BJ (cell line): ENCODE results near the gene MKNK1. TPM values are rescaled to one million over a fixed set of nuclear protein-coding genes. Genes with fewer than 3 reads are reported as not detected.

Source experiments
- CTCF ChIA-PET: fragments of 350-600 bp; formaldehyde crosslinking; extraction: SDS; loops from one replicate; lab custom pipeline; 2021; ENCODE audit warnings: antibody characterized with exemption, inconsistent platforms; lab: Yijun Ruan, JAX
- POLR2A ChIA-PET: fragments of 300-600 bp; sonication (Branson Sonifier 250); formaldehyde crosslinking; extraction: SDS; loops from one replicate; lab custom pipeline; 2021; ENCODE audit warnings: antibody characterized with exemption; lab: Charles Lee
- DNase-seq: peaks from one replicate; pipeline ENCODE4 v3.0.0-alpha.2; 2011; ENCODE audit warnings: low read depth
- H3K27me3 ChIP-seq: 2 replicates; pipeline ENCODE4 v1.6.0; 2011; ENCODE audit warnings: low read length; ENCODE audit not compliant: control insufficient read depth, insufficient read depth
- H3K36me3 ChIP-seq: 2 replicates; pipeline ENCODE4 v1.5.1; 2011; ENCODE audit warnings: low read length; ENCODE audit not compliant: control insufficient read depth, insufficient read depth
- H3K4me3 ChIP-seq: 2 replicates; pipeline ENCODE4 v1.5.1; 2011; ENCODE audit warnings: low read depth, mild to moderate bottlenecking, control low read depth, low read length
- polyA plus RNA-seq: library from polyadenylated mRNA; depleted of rRNA; stranded (reverse); fragments of >200 nt; gene quantifications from 2 replicates; pipeline ENCODE4 v1.2.3, GENCODE V29; 2011
- TF ChIP-seq, protein P1 (sequence below): IDR thresholded peaks from 2 replicates; pipeline ENCODE4 v1.5.1; 2011; ENCODE audit warnings: low read depth, mild to moderate bottlenecking, control low read depth, inconsistent platforms, low read length, moderate library complexity; ENCODE audit not compliant: insufficient read depth

Gene MKNK1
- polyA plus RNA-seq, 1 experiment: 30.1 TPM

DNA sequence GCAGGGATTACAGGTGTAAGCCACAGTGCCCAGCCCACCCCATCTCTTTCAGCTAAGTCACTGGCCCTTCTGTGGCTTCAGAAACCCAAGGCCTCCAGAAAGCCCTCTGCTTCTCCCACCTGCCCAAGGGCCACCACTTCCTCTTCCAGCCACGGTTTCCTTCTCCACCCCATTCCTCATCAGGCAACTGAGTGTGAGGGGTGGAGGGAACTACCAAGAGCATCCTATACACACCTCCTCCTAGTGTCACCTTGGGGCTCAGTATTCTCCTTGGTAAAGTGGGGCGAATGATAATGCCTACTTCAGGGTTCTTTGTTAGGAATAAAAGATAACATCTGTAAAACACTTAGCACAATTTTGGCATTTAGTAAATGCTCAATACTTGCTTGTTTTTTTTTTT lies 82.7 kb downstream of the MKNK1 start:
- no peaks in the 10 kb centered on the region for H3K36me3 ChIP-seq
- no peak overlapping the region for H3K4me3 ChIP-seq
- DNase-seq: no peak
- H3K27me3 ChIP-seq: peaks cover 16% of the 10 kb centered on the region
- TF ChIP-seq, protein P1, sequence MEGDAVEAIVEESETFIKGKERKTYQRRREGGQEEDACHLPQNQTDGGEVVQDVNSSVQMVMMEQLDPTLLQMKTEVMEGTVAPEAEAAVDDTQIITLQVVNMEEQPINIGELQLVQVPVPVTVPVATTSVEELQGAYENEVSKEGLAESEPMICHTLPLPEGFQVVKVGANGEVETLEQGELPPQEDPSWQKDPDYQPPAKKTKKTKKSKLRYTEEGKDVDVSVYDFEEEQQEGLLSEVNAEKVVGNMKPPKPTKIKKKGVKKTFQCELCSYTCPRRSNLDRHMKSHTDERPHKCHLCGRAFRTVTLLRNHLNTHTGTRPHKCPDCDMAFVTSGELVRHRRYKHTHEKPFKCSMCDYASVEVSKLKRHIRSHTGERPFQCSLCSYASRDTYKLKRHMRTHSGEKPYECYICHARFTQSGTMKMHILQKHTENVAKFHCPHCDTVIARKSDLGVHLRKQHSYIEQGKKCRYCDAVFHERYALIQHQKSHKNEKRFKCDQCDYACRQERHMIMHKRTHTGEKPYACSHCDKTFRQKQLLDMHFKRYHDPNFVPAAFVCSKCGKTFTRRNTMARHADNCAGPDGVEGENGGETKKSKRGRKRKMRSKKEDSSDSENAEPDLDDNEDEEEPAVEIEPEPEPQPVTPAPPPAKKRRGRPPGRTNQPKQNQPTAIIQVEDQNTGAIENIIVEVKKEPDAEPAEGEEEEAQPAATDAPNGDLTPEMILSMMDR: no peak
- POLR2A ChIA-PET: no interaction called here
- CTCF ChIA-PET: interaction anchor here (1.3 to 4.2 kb wide), 6 partner anchors 12 to 79 kb away, joined by 4 to 33 read pairs (median 6); a partner anchor contains a TSS

DNA sequence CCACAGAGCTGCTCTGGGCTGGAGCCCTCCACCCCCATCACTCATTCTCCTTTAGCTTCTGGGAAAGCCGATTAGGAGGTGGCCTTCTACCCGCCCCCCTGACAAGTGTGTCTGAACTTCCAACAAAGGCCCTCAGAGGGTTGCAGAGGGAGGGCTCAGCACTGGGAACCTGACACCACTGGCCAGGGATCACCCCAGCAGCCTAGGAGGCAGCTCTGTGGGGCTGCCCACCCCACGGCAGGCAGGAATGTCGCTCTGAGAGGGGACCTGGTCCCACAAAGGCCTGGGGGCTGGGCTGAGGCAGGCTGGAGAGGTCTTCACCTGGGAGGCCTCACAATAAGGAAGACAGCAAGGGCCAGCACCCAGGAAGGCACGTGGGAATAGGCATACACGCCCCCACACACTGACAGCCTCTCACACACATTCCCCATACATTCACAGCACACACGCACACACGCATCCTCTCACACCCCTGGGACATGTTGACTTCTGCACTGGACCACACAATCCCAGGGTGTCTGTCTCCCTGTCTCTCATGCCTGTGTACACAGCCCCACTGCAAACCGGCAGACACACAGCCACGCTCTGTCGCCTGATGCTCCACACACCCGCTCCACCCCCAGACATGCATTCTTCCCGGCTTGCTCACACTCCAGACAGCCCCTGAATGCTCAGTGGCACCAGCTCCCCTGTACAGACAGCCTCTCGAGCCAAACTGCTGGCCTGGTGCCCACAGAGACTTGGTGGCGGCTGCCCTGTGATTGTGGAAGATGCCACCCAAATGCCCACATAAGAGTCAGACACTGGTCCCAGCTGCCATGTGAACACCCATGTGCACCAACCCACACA lies 83.8 kb downstream of the MKNK1 start:
- Histone ChIP-seq H3K27me3 (peaks cover 14% of the 10 kb centered on the region), H3K36me3 (no peaks in the 10 kb centered on the region), H3K4me3 (no peak overlapping the region)
- CTCF ChIA-PET: interaction anchor here (0.7 to 5.4 kb wide), 8 partner anchors 8 to 114 kb away, joined by 3 to 31 read pairs (median 4); no protein-coding TSS in a partner anchor
- POLR2A ChIA-PET: interaction anchor here (0.5 kb wide), 1 partner anchor 1716 kb away, joined by 5 read pairs; no protein-coding TSS in a partner anchor
- TF ChIP-seq, protein P1: no peak
- DNase-seq: peak; percentile 31

DNA sequence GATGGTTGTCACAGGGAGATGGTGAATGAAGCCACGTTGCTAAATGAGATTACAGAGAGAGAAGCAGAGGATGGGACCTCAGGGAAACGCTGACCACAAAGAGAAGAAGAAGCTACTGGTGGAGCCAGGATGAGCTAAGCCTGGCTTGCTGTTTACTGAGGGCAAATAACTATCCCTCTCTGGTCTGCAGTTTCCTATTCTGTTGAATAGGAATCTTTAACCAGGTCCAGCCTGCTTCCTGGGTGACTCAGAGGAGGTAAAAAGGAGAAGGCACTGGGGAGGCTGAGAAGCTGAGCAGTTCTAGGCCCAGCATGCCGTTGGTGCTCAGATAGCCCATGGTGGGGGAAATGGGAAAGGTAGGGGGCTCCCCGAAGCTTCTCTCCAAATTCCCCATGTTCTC lies 84.9 kb downstream of the MKNK1 start:
- ChIA-PET CTCF (interaction anchor here (0.9 to 5.4 kb wide), 4 partner anchors 9 to 112 kb away, joined by 3 to 31 read pairs (median 8); no protein-coding TSS in a partner anchor), POLR2A (no interaction called here)
- TF ChIP-seq, protein P1: no peak
- DNase-seq: no peak
- Histone ChIP-seq H3K27me3 (peaks cover 14% of the 10 kb centered on the region), H3K4me3 (no peak overlapping the region), H3K36me3 (no peaks in the 10 kb centered on the region)

DNA sequence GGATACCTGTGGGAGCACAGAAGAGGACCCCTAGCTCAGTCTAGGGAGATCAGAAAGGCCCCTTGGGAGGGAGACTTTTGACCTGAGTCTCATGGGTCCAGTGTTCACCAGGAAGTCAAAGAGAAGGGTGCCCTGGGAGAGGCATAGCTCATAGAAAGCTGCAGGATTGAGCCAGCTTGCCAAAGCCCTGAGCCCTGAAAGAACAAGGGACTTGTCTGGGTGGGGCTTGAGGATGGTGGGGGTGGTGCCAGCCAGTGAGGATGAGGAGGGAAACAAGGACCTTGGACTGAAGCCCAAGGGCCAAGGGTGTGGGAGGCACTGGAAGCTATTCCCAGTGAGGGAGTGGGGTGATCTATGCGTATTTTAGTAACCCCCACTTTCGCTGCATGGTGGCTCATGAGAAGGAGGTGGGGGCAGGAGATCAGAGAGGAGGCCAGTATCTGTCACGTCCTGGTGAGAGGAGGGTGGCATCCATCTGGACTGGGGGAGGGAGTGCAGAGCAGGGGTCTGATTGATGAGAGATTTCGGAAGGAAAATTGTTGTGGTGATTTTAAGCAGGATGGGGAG lies 86.1 kb downstream of the MKNK1 start:
- no peak overlapping the region for H3K4me3 ChIP-seq
- TF ChIP-seq, protein P1: no peak
- no peak for DNase-seq
- H3K36me3 ChIP-seq: no peaks in the 10 kb centered on the region
- CTCF ChIA-PET: interaction anchor here (0.9 to 5.4 kb wide), 3 partner anchors 10 to 41 kb away, joined by 4 to 31 read pairs (median 12); no protein-coding TSS in a partner anchor
- POLR2A ChIA-PET: no interaction called here
- H3K27me3 ChIP-seq: peaks cover 14% of the 10 kb centered on the region
